ENCODE data around the gene TRIM59.

GRCh38 chr3:160427832-160428424 is 21.7 kb downstream of the TRIM59 start:
- TF ChIP-seq CTCF (conservative IDR thresholded peaks at IDR 0.05; ENCODE audit: low read length) = no peak
- TF ChIP-seq EZH2phosphoT487 (IDR thresholded peaks at IDR 0.05; ENCODE audit: borderline replicate concordance) = no peak
